Stimulated activated CD4-positive, alpha-beta T cell treated with anti-CD3 and anti-CD28 coated beads, TNF-alpha, amount 100 ng/mL, for 4 hours (primary cell): ENCODE data around the gene TP63.
"Not testable (repeated sequence)": the region's sequence is repeated elsewhere in the genome, so short reads cannot be mapped to it uniquely, and the experiment has no call there.

Experiments
- DNase-seq, 3 experiments: peaks; one replicate each; pipeline ENCODE4 v3.0.0-alpha.2; 2020; ENCODE audit warnings: low read depth in 3 of 3

Gene TP63

DNA sequence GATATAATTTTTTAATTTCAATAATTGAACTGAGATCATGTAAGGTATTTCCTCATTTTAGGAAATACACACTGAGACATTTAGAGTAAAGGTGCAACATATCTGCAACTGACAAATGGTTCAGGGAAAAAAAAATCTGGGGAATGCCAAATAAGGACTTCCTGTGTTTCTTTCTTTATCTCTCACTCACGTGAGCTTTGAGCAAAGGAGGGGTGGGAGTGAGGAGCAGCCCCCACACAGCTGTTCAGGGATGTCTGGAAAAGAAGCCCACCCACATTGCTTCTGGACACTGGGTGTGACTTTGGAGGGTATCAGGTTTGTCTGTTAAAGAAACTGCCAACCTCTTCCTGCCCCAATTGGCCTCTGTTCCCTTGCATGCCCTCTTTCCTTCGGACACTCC, 5.6 kb upstream of the TP63 start:
- no peak for DNase-seq

GRCh38 chr3:189626286-189626685, 4.9 kb upstream of the TP63 start:
- DNase-seq: no peak

DNA sequence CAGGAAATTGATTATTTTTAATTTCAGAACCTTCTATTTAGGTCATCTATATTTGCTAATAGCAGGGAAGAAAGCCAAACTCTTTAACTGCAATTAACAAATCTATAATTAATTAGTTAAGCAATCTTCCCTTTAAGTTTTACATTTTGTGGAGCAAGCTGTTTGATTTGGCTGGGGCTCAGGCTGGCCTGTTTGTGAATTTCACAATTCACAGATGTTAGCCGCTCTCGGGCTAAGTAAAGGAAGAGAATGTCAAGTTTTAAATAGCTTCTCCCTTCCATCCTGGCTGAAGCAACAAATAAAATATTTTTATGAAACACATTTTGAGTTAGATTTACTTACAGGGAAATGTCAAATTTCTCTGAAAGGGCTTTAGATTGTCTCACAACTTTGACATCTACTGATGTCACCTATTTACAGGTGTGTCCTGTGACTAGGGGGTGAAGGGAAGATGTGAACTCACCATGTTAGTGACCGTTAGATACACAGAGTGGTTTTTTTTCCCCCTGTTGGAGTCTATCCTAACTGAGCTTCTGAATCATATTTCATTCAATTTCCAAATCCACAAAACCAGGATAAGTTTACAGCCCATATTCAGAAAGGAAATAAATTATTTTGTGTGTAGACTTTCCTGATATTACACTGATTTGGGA, 1.3 kb upstream of the TP63 start:
- no peak for DNase-seq

GRCh38 chr3:189630767-189631372, 319 bp upstream of the TP63 start:
- DNase-seq: no peak

GRCh38 chr3:189631409-189631808, 220 bp downstream of the TP63 start:
- DNase-seq: no peak

DNA sequence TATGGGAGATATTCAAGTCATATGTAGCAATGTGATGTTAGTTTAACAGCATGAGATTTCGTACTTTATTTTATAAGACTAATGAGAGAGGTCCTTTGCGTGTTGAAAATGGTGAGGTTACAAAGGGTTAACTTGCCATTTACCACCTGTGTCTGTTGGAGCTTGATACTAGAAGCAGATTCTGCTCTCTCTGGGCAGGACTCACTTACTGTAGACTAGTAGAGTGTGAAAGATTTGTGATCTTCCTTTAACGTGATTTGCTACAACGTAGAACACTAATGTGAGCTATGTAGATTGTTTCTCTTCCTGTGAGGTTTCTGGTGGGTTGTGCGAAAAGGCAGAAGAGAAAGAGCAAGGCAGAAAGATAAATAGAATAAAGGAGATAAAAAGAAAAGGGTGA, 1.1 kb downstream of the TP63 start:
- no peak for DNase-seq

- no peak for DNase-seq
Observed at GRCh38 chr3:189635339-189635738, 4.2 kb downstream of the TP63 start.

- DNase-seq: no peak
Observed at GRCh38 chr3:189636048-189636447, 4.9 kb downstream of the TP63 start.

- DNase-seq: no peak
Observed at GRCh38 chr3:189637750-189638149, 6.6 kb downstream of the TP63 start.

GRCh38 chr3:189638276-189639031, 7.3 kb downstream of the TP63 start:
- no peak for DNase-seq

DNA sequence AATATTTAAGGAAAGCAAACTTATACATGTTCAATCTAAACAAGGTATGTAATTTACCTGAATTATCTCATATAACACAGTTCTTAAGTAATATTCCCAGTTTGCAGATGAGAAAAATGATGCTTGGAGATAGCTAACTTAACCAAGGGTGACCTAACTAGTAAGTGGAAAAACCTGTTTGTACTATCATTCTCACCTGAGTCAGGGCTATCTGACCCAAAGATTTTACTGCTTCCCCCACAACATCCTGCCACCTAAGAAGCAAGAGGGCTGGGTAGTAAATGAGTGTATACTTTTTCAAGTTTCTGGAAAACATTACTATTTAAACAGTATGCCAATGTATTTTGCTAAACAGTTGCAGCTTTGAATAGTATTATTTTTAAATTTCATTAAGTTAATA, 10.6 kb downstream of the TP63 start:
- DNase-seq: no peak

- DNase-seq: no peak
Observed at GRCh38 chr3:189646853-189647542, 15.8 kb downstream of the TP63 start.

GRCh38 chr3:189652042-189652441, 20.9 kb downstream of the TP63 start:
- no peak for DNase-seq

DNA sequence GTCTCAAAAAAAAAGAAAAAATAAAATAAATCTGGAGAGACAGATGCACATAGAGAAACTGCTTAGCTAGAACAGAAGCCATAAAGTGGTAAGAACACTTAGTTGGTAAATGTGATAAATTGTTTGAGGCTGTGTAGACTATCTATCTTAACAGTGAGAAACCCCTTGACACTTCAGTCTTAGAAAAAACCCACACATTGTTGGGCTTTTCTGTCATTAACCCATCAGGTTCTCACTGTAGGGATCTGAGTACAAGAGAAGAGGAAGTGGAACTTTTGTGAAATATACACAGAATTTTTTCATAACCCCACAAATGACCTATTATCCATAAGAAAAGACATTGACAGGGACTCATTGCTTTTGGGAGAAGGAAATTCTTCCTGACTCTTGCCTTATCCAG, 24.4 kb downstream of the TP63 start:
- no peak for DNase-seq

DNA sequence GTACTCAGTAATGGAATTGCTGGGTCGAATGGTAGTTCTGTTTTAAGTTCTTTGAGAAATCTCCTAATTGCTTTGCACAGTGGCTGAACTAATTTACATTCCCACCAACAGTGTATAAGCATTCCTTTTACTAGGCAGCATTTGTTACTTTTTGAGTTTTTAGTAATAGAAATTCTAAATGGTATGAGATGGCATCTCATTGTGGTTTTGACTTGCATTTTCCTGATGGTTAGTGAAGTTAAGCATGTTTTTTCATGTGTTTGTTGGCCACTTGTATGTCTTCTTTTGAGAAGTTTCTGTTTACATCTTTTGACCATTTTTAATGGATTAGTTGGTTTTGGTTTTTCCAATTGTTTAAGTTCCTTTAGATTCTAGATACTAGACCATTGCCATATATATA, 28.4 kb downstream of the TP63 start:
- DNase-seq: no peak

DNA sequence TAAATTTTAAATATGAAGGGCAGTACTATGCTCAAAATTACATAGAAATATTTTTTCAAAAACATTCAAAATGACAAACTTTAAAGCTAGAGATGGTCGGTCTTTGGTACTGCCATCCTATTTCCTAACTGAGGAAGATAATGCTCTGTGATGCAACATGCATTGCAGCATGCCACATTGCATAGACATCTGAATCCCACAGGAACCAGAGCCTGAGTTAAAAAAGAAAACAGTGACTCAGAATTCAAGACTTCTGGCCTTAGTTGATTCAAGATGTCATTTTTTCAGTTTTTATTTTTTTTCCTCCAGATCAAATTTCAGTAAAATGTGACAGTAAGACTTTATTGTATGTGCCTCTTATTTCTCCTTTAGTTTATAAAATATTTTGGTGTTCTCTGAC, 33.1 kb downstream of the TP63 start:
- DNase-seq: no peak

DNA sequence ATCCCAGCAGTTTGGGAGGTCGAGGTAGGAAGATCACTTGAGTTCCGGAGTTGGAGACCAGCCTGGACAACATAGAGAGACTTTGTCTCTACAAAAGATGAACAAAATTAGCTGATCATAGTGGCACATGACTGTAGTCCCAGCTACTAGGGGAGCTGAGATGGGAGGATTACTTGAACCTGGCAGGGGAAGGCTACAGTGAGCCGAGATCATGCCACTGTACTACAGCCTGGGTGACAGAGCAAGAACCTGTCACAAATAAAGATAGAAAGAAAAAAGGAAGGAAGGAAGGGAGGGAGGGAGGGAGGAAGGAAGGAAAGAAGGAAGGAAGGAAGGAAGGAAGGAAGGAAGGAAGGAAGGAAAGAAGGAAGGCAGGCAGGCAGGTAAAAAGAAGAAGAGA, 41.2 kb downstream of the TP63 start:
- DNase-seq: not testable (repeated sequence)

GRCh38 chr3:189673535-189673934, 42.3 kb downstream of the TP63 start:
- DNase-seq: no peak

DNA sequence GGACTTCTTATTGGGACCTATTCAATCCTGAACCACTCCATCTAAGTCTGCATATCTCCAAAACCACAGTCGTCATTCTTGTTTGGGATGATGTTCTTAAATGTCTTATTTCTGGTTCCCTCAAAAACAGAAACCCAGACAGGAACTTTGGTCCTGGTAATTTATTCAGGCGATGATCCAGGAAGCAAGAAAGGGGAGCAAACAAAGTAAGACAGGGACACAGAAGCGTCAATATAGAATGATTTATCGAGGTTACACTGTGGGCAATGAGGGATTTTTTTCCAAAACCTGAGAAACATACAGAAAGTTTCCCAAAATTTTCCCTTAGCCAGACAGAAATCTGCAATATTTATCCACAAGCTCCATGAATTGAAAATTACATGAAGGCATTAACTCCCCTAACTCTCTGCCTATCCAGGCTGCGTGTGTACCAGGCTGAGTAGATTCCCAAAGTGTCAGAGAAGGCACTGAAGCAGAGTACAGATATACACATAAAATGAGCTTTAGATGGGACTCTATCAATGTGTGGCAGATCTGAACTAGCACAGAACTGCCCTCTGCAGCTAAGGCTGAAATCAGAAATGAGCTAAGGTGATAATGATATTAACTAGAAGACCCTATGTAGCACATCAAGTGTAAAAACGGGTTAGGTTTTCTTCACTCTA, 43.2 kb downstream of the TP63 start:
- DNase-seq: no peak

- DNase-seq: no peak
Observed at GRCh38 chr3:189677667-189678066, 46.5 kb downstream of the TP63 start.

GRCh38 chr3:189680723-189681122, 49.5 kb downstream of the TP63 start:
- DNase-seq: no peak
